Colonic mucosa (tissue), 4 donors: ENCODE data around the gene TMF1. TPM values are rescaled to one million over a fixed set of nuclear protein-coding genes. Genes with fewer than 3 reads are reported as not detected.

ENCODE experiments used
- DNase-seq: peaks from one replicate; pipeline ENCODE4 v3.0.0-alpha.2; 2020
- H3K27ac ChIP-seq: fragments of 200-600 bp; one replicate; pipeline ENCODE4 v1.8.0; 2021
- H3K27me3 ChIP-seq: fragments of 200-600 bp; one replicate; pipeline ENCODE4 v1.8.0; 2021
- H3K36me3 ChIP-seq: fragments of 200-600 bp; one replicate; pipeline ENCODE4 v1.8.0; 2021
- H3K4me1 ChIP-seq: fragments of 200-600 bp; one replicate; pipeline ENCODE4 v1.8.0; 2021; ENCODE audit warnings: mild to moderate bottlenecking
- H3K4me3 ChIP-seq: fragments of 200-600 bp; one replicate; pipeline ENCODE4 v1.8.0; 2021
- H3K9ac ChIP-seq, 2 donors: one replicate each; pipeline ENCODE4 v1.7.0; 2013; ENCODE audit warnings: control low read depth in 2 of 2, low read depth in 2 of 2, low read length in 2 of 2
- H3K9me3 ChIP-seq: fragments of 200-600 bp; one replicate; pipeline ENCODE4 v1.8.0; 2021
- CTCF ChIP-seq: fragments of 200-600 bp; IDR thresholded peaks from one replicate; pipeline ENCODE4 v1.8.0; 2022; ENCODE audit warnings: antibody characterized with exemption, mild to moderate bottlenecking
- intact Hi-C: fragments of 100-400 bp; cut with DNase I; formaldehyde crosslinking; loops from one replicate; pipeline ENCODE4 v1.14.1; 2022
- total RNA-seq, 2 donors: library from RNA; stranded (reverse); fragmentation: NEBNext Ultra II Directional in 1 of 2; extraction: Animal tissue kit (Norgen Biotek cat#: 25700) in 1 of 2; gene quantifications; one replicate each; pipeline ENCODE4 v1.2.1, GENCODE V29; 2021
- donor health status: healthy.
- donor health status: DM: no; HTN: no; CAD: no.
- donor health status: DM: no; HTN: no; CAD: no.

The TMF1 gene
- total RNA-seq, 2 donors from 2014 or later, result 39.0 to 60.2 TPM

GRCh38 chr3:68985146-68985790 is 66.9 kb downstream of the TMF1 start:
- Histone ChIP-seq H3K36me3 (no peaks in the 10 kb centered on the region), H3K4me3 (no peak overlapping the region), H3K9me3 (no peaks in the 10 kb centered on the region), H3K9ac (no peak overlapping the region), H3K4me1 (no peaks in the 10 kb centered on the region), H3K27ac (no peak overlapping the region), H3K27me3 (no peaks in the 10 kb centered on the region)
- no peak for TF ChIP-seq CTCF
- intact Hi-C loops, result no loop called here
- DNase-seq, result no peak

- Histone ChIP-seq H3K9me3 (no peaks in the 10 kb centered on the region), H3K36me3 (no peaks in the 10 kb centered on the region), H3K4me3 (no peak overlapping the region), H3K27ac (no peak overlapping the region), H3K9ac (no peak overlapping the region), H3K4me1 (no peaks in the 10 kb centered on the region), H3K27me3 (no peaks in the 10 kb centered on the region)
- no peak for DNase-seq
- intact Hi-C loops, result no loop called here
- TF ChIP-seq CTCF, result no peak
Observed at GRCh38 chr3:68984011-68984530, 68.1 kb downstream of the TMF1 start.

GRCh38 chr3:68977486-68978167 is 74.5 kb downstream of the TMF1 start:
- no peaks in the 10 kb centered on the region for H3K27me3 ChIP-seq
- DNase-seq, result no peak
- no peaks in the 10 kb centered on the region for H3K9me3 ChIP-seq
- no peaks in the 10 kb centered on the region for H3K4me1 ChIP-seq
- intact Hi-C loops, result no loop called here
- no peak overlapping the region for H3K27ac ChIP-seq
- TF ChIP-seq CTCF, result no peak
- no peak overlapping the region for H3K4me3 ChIP-seq
- H3K36me3 ChIP-seq, result no peaks in the 10 kb centered on the region
- H3K9ac ChIP-seq, result no peak overlapping the region

- Histone ChIP-seq H3K36me3 (no peaks in the 10 kb centered on the region), H3K9ac (no peak overlapping the region), H3K4me3 (no peak overlapping the region), H3K27ac (no peak overlapping the region), H3K27me3 (no peaks in the 10 kb centered on the region), H3K4me1 (no peaks in the 10 kb centered on the region), H3K9me3 (no peaks in the 10 kb centered on the region)
- intact Hi-C loops, result no loop called here
- no peak for TF ChIP-seq CTCF
- no peak for DNase-seq
Observed at GRCh38 chr3:68974711-68975110, 77.4 kb downstream of the TMF1 start.

- DNase-seq, result no peak
- no peaks in the 10 kb centered on the region for H3K36me3 ChIP-seq
- H3K9me3 ChIP-seq, result no peaks in the 10 kb centered on the region
- intact Hi-C loops, result no loop called here
- H3K27me3 ChIP-seq, result no peaks in the 10 kb centered on the region
- no peak for TF ChIP-seq CTCF
- no peak overlapping the region for H3K9ac ChIP-seq
- H3K27ac ChIP-seq, result no peak overlapping the region
- H3K4me3 ChIP-seq, result no peak overlapping the region
- no peaks in the 10 kb centered on the region for H3K4me1 ChIP-seq
Observed at GRCh38 chr3:68973639-68974038, 78.5 kb downstream of the TMF1 start.
